Stimulated activated naive CD4-positive, alpha-beta T cell treated with Interleukin-2 at 50 U/mL for 16 hours (primary cell): ENCODE results near the gene NTRK3.

Experiments used
- DNase-seq: peaks from one replicate; lab custom pipeline; 2025; lab: John Stamatoyannopoulos, UW

NTRK3 gene

GRCh38 chr15:88230823-88231222 is 25.7 kb downstream of the NTRK3 start:
- no peak for DNase-seq

GRCh38 chr15:88225461-88225860 is 31.1 kb downstream of the NTRK3 start:
- DNase-seq, result no peak

GRCh38 chr15:88223084-88223483 is 33.5 kb downstream of the NTRK3 start:
- no peak for DNase-seq

- DNase-seq, result no peak
These were observed 34.7 kb downstream of the NTRK3 start for GRCh38 chr15:88221836-88222235.

GRCh38 chr15:88220443-88221335 is 35.9 kb downstream of the NTRK3 start:
- no peak for DNase-seq

GRCh38 chr15:88219623-88220022 is 36.9 kb downstream of the NTRK3 start:
- no peak for DNase-seq

GRCh38 chr15:88218557-88219221 is 37.9 kb downstream of the NTRK3 start:
- no peak for DNase-seq

GRCh38 chr15:88215066-88215648 is 41.4 kb downstream of the NTRK3 start:
- DNase-seq, result no peak

GRCh38 chr15:88209111-88209510 is 47.4 kb downstream of the NTRK3 start:
- no peak for DNase-seq

- no peak for DNase-seq
These were observed 48.1 kb downstream of the NTRK3 start for GRCh38 chr15:88208396-88208795.

GRCh38 chr15:88207565-88207964 is 49.0 kb downstream of the NTRK3 start:
- DNase-seq, result no peak

GRCh38 chr15:88204584-88204983 is 52.0 kb downstream of the NTRK3 start:
- DNase-seq, result no peak

GRCh38 chr15:88202231-88202630 is 54.3 kb downstream of the NTRK3 start:
- DNase-seq, result no peak

GRCh38 chr15:88201207-88201606 is 55.3 kb downstream of the NTRK3 start:
- DNase-seq, result no peak

GRCh38 chr15:88196961-88197360 is 59.6 kb downstream of the NTRK3 start:
- no peak for DNase-seq

- DNase-seq, result no peak
These were observed 62.4 kb downstream of the NTRK3 start for GRCh38 chr15:88194162-88194561.

- DNase-seq, result no peak
These were observed 63.1 kb downstream of the NTRK3 start for GRCh38 chr15:88193415-88193814.

GRCh38 chr15:88191812-88192165 is 64.8 kb downstream of the NTRK3 start:
- DNase-seq, result no peak

- DNase-seq, result no peak
These were observed 66.3 kb downstream of the NTRK3 start for GRCh38 chr15:88190232-88190631.

- DNase-seq, result no peak
These were observed 68.2 kb downstream of the NTRK3 start for GRCh38 chr15:88188300-88188699.

GRCh38 chr15:88187195-88187594 is 69.3 kb downstream of the NTRK3 start:
- DNase-seq, result no peak

- DNase-seq, result no peak
These were observed 71.0 kb downstream of the NTRK3 start for GRCh38 chr15:88185584-88185983.

GRCh38 chr15:88181613-88182012 is 74.9 kb downstream of the NTRK3 start:
- no peak for DNase-seq
